HepG2 (cell line): ENCODE measurements around the gene APEX1. TPM values are rescaled to one million over a fixed set of nuclear protein-coding genes. Genes with fewer than 3 reads are reported as not detected.

Source experiments
- ARNTL ChIP-seq: sonication (generic); formaldehyde crosslinking; IDR thresholded peaks from 2 replicates; pipeline ENCODE4 v1.4.0; 2020; ENCODE audit warnings: mild to moderate bottlenecking, missing genetic modification reagents
- CREB3 ChIP-seq: sonication (generic); formaldehyde crosslinking; IDR thresholded peaks from 2 replicates; pipeline ENCODE4 v1.5.0; 2020; ENCODE audit warnings: missing genetic modification reagents
- FOXA1 ChIP-seq, 2 experiments: fragments of 450-650 bp in 1 of 2; sonication (generic) in 1 of 2; formaldehyde crosslinking in 1 of 2; IDR thresholded peaks; 2 replicates each; pipeline versions ENCODE4 v1.4.0 to v1.6.1; 2016 to 2020; ENCODE audit warnings: missing genetic modification reagents in 1 of 2
- GZF1 ChIP-seq: sonication (generic); formaldehyde crosslinking; IDR thresholded peaks from 2 replicates; pipeline ENCODE4 v1.5.1; 2020; ENCODE audit warnings: mild to moderate bottlenecking, missing genetic modification reagents
- HMG20A ChIP-seq: IDR thresholded peaks from 2 replicates; pipeline ENCODE4 v1.6.1; 2016; ENCODE audit warnings: borderline replicate concordance
- KDM1A ChIP-seq: IDR thresholded peaks from 2 replicates; pipeline ENCODE4 v1.6.1; 2016; ENCODE audit warnings: missing compliant biosample characterization
- KLF13 ChIP-seq: sonication (generic); formaldehyde crosslinking; IDR thresholded peaks from 2 replicates; pipeline ENCODE4 v1.4.0; 2020; ENCODE audit warnings: mild to moderate bottlenecking, missing genetic modification reagents
- KMT2B ChIP-seq: IDR thresholded peaks from 2 replicates; pipeline ENCODE4 v1.6.1; 2016; ENCODE audit warnings: missing genetic modification reagents, missing compliant biosample characterization
- MEF2D ChIP-seq: sonication (generic); formaldehyde crosslinking; IDR thresholded peaks from 2 replicates; pipeline ENCODE4 v1.5.1; 2020; ENCODE audit warnings: mild to moderate bottlenecking, missing genetic modification reagents
- MXI1 ChIP-seq: IDR thresholded peaks from 3 replicates; pipeline ENCODE4 v1.6.1; 2012; ENCODE audit warnings: low read depth, low read length, inconsistent platforms, borderline replicate concordance
- NAIF1 ChIP-seq: sonication (generic); formaldehyde crosslinking; IDR thresholded peaks from 2 replicates; pipeline ENCODE4 v1.5.0; 2020; ENCODE audit warnings: mild to moderate bottlenecking, missing genetic modification reagents, borderline replicate concordance
- PHF8 ChIP-seq: sonication (generic); formaldehyde crosslinking; IDR thresholded peaks from 2 replicates; pipeline ENCODE4 v1.5.0; 2020; ENCODE audit warnings: missing genetic modification reagents
- PLRG1 ChIP-seq: fragments of 450-650 bp; conservative IDR thresholded peaks from 2 replicates; pipeline ENCODE4 v1.6.1; 2016
- SSRP1 ChIP-seq: IDR thresholded peaks from 2 replicates; pipeline ENCODE4 v1.6.1; 2016; ENCODE audit warnings: control low read depth
- TAF1 ChIP-seq: sonication (generic); formaldehyde crosslinking; IDR thresholded peaks from 2 replicates; pipeline ENCODE4 v1.4.0; 2020; ENCODE audit warnings: missing genetic modification reagents
- XBP1 ChIP-seq: sonication (generic); formaldehyde crosslinking; IDR thresholded peaks from 2 replicates; pipeline ENCODE4 v1.5.0; 2020; ENCODE audit warnings: missing genetic modification reagents
- ZBTB38 ChIP-seq: sonication (generic); formaldehyde crosslinking; IDR thresholded peaks from 2 replicates; pipeline ENCODE4 v1.5.1; 2020; ENCODE audit warnings: mild to moderate bottlenecking, missing genetic modification reagents
- ZFP36L2 ChIP-seq: sonication (generic); formaldehyde crosslinking; IDR thresholded peaks from 2 replicates; pipeline ENCODE4 v1.4.0; 2020; ENCODE audit warnings: missing genetic modification reagents
- ZFX ChIP-seq: sonication (generic); formaldehyde crosslinking; IDR thresholded peaks from 2 replicates; pipeline ENCODE4 v1.4.0; 2020; ENCODE audit warnings: mild to moderate bottlenecking, low read depth, missing genetic modification reagents, moderate library complexity
- ZNF367 ChIP-seq: sonication (generic); formaldehyde crosslinking; IDR thresholded peaks from 2 replicates; pipeline ENCODE4 v1.4.0; 2020; ENCODE audit warnings: missing genetic modification reagents, borderline replicate concordance
- ZNF44 ChIP-seq: sonication (generic); formaldehyde crosslinking; IDR thresholded peaks from 2 replicates; pipeline ENCODE4 v1.5.1; 2020; ENCODE audit warnings: mild to moderate bottlenecking, missing genetic modification reagents
- ZNF496 ChIP-seq: sonication (generic); formaldehyde crosslinking; IDR thresholded peaks from 2 replicates; pipeline ENCODE4 v1.8.1; 2023; ENCODE audit warnings: mild to moderate bottlenecking, moderate library complexity, missing genetic modification reagents; ENCODE audit not compliant: insufficient replicate concordance
- ZNF567 ChIP-seq: sonication (generic); formaldehyde crosslinking; IDR thresholded peaks from 2 replicates; pipeline ENCODE4 v1.8.1; 2023; ENCODE audit warnings: mild to moderate bottlenecking, missing genetic modification reagents, borderline replicate concordance
- ZNF597 ChIP-seq: sonication (generic); formaldehyde crosslinking; IDR thresholded peaks from 2 replicates; pipeline ENCODE4 v1.5.0; 2020; ENCODE audit warnings: missing genetic modification reagents
- ZNF614 ChIP-seq: IDR thresholded peaks from 2 replicates; pipeline ENCODE4 v1.6.1; 2018; ENCODE audit warnings: missing biosample characterization, missing genetic modification reagents, inconsistent platforms, borderline replicate concordance
- ZSCAN22 ChIP-seq: sonication (generic); formaldehyde crosslinking; IDR thresholded peaks from 2 replicates; pipeline ENCODE4 v1.4.0; 2020; ENCODE audit warnings: mild to moderate bottlenecking, missing genetic modification reagents
- ZSCAN5A ChIP-seq: sonication (generic); formaldehyde crosslinking; IDR thresholded peaks from 2 replicates; pipeline ENCODE4 v1.8.0; 2022; ENCODE audit warnings: mild to moderate bottlenecking, missing genetic modification reagents, borderline replicate concordance
- polyA plus RNA-seq, 8 experiments: library from polyadenylated mRNA; depleted of rRNA in 3 of 8; stranded (reverse) in 7 of 8; unstranded in 1 of 8; fragments of >200 nt; fragmentation: Illumina TruSeq in 4 of 8; extraction: Trizol in 4 of 8; gene quantifications; 2 replicates each; pipeline versions ENCODE4 v1.2.1 to v1.2.3, GENCODE V29; 2011 to 2016; ENCODE audit warnings: low read depth in 4 of 8, missing spikeins in 1 of 8, mixed read lengths in 1 of 8; ENCODE audit not compliant: insufficient read depth in 1 of 8
- total RNA-seq, 5 experiments: library from RNA; depleted of rRNA; stranded (reverse); fragments of >200 nt; fragmentation: Illumina TruSeq; extraction: Trizol; gene quantifications; 2 replicates each; pipeline ENCODE4 v1.2.3, GENCODE V29; 2016; ENCODE audit warnings: low read depth in 1 of 5

The APEX1 gene
- total and polyA plus RNA-seq, 2 of the 13 experiments (the other 11 are each of a cell fraction or from before 2014, with no cell fraction given): 171 to 405 TPM

- TF ChIP-seq TAF1 (CRISPR knock-in tag) (peak; percentile 90), ZSCAN22 (CRISPR knock-in tag) (no peak), KDM1A (CRISPR knock-in tag) (no peak), ZFP36L2 (CRISPR knock-in tag) (no peak), SSRP1 (CRISPR knock-in tag) (peak; percentile 79; the same call in 1 of the 2 replicates), PLRG1 (no peak), ZNF496 (CRISPR knock-in tag) (no peak), MEF2D (CRISPR knock-in tag) (peak; percentile 74), ZFX (CRISPR knock-in tag) (peak; percentile 77), ZNF44 (CRISPR knock-in tag) (peak; percentile 81; the same call in 1 of the 2 replicates), MXI1 (peak; percentile 41; the same call in 1 of the 3 replicates), KLF13 (CRISPR knock-in tag) (no peak), GZF1 (CRISPR knock-in tag) (peak; percentile 90; the same call in 1 of the 2 replicates), PHF8 (CRISPR knock-in tag) (peak; percentile 92), ZNF597 (CRISPR knock-in tag) (no peak), XBP1 (no peak), ZBTB38 (CRISPR knock-in tag) (no peak), CREB3 (CRISPR knock-in tag) (0 out of 2 replicates have a peak, but pooled peaks have one; percentile 67), ZNF367 (CRISPR knock-in tag) (peak; percentile 71; the same call in 1 of the 2 replicates), ARNTL (CRISPR knock-in tag) (peak; percentile 64), ZSCAN5A (CRISPR knock-in tag) (no peak), FOXA1 (IDR thresholded peaks at IDR 0.05) (no peak), FOXA1 (CRISPR knock-in tag; IDR thresholded peaks at IDR 0.05) (no peak; the same call in 1 of the 2 replicates), ZNF614 (peak; percentile 33; the same call in 1 of the 2 replicates), HMG20A (CRISPR knock-in tag) (no peak), ZNF567 (CRISPR knock-in tag) (no peak), KMT2B (peak; percentile 60), NAIF1 (CRISPR knock-in tag) (0 out of 2 replicates have a peak, but pooled peaks have one; percentile 8)
Measured at GRCh38 chr14:20412876-20413743, 41.9 kb upstream of the APEX1 start, which contains the start of gene TEP1 (continued).
